ENCODE results near the gene SOX1. TPM values are rescaled to one million over a fixed set of nuclear protein-coding genes. Genes with fewer than 3 reads are reported as not detected.

The SOX1 gene
- polyA plus RNA-seq, 1 of the 3 experiments (the other 2 are of a cell fraction) = not detected

GRCh38 chr13:112103260-112103838 lies 36.4 kb downstream of the SOX1 start:
- Histone ChIP-seq H3K9ac (no peak overlapping the region), H3K4me1 (ENCODE audit: control insufficient read depth in 1 of 2, insufficient read depth in 2 of 2, low read depth in 1 of 2, low read length in 1 of 2) (no peaks in the 10 kb centered on the region; a peak in 1 of 4 replicates), H3K4me2 (no peak overlapping the region), H2AFZ (ENCODE audit: low read depth) (no peak overlapping the region), H3K79me2 (ENCODE audit: insufficient read depth) (no peaks in the 10 kb centered on the region), H4K20me1 (ENCODE audit: insufficient read depth) (no peaks in the 10 kb centered on the region), H3K36me3 (replicated peaks in 1 of 2; ENCODE audit: control insufficient read depth in 1 of 2, insufficient read depth in 2 of 2, low read length in 1 of 2) (no peaks in the 10 kb centered on the region), H3F3A (replicated peaks; ENCODE audit: insufficient read depth) (no peaks in the 10 kb centered on the region), H3K4me3 (ENCODE audit: low read depth in 2 of 2, low read length in 1 of 2) (no peak overlapping the region), H3K27ac (ENCODE audit: low read depth in 2 of 2, low read length in 1 of 2) (no peak overlapping the region), H3K27me3 (ENCODE audit: insufficient read depth) (peaks cover 73% of the 10 kb centered on the region), H3K9me2 (no peaks in the 10 kb centered on the region), H3K9me3 (no peaks in the 10 kb centered on the region)
- ChIA-PET CTCF (interaction anchor here (1.5 kb wide), 1 partner anchor 14 kb away, joined by 3 read pairs; no protein-coding TSS in a partner anchor), POLR2A (no interaction called here)
- 26% methylated on average over 13 of the region's 19 CpGs for WGBS (ENCODE audit: low lambda C conversion rate)
- TF ChIP-seq GABPA (IDR thresholded peaks at IDR 0.05; ENCODE audit: low read depth) (no peak), YY1 (IDR thresholded peaks at IDR 0.05; ENCODE audit: low read depth) (no peak), EZH2phosphoT487 (IDR thresholded peaks at IDR 0.05; ENCODE audit: borderline replicate concordance, low read depth) (no peak), MEF2A (IDR thresholded peaks at IDR 0.05; ENCODE audit: borderline replicate concordance, low read depth) (no peak), MAX (IDR thresholded peaks at IDR 0.05; ENCODE audit: low read depth) (no peak), TCF12 (IDR thresholded peaks at IDR 0.05) (no peak), PBX3 (IDR thresholded peaks at IDR 0.05) (no peak), POLR2AphosphoS5 (IDR thresholded peaks at IDR 0.05; ENCODE audit: low read depth, low read length) (no peak), RAD21 (IDR thresholded peaks at IDR 0.05; ENCODE audit: low read length) (no peak), FOXJ3 (CRISPR knock-in tag; IDR thresholded peaks at IDR 0.05) (no peak), TAF1 (IDR thresholded peaks at IDR 0.05; ENCODE audit: borderline replicate concordance, low read depth, low read length) (no peak), JUND (IDR thresholded peaks at IDR 0.05) (no peak), RFX5 (IDR thresholded peaks at IDR 0.05; ENCODE audit: low read length) (no peak), SIN3A (IDR thresholded peaks at IDR 0.05; ENCODE audit: borderline replicate concordance, low read depth, low read length) (no peak), ELF1 (IDR thresholded peaks at IDR 0.05) (no peak), USF2 (IDR thresholded peaks at IDR 0.05; ENCODE audit: borderline replicate concordance, low read depth, low read length) (no peak), CHD2 (IDR thresholded peaks at IDR 0.05; ENCODE audit: low read length, partially characterized antibody) (no peak), MXI1 (IDR thresholded peaks at IDR 0.05; ENCODE audit: low read depth, low read length) (no peak), SMC3 (IDR thresholded peaks at IDR 0.05; ENCODE audit: low read depth, low read length) (no peak)
- TF ChIP-seq, protein P1, sequence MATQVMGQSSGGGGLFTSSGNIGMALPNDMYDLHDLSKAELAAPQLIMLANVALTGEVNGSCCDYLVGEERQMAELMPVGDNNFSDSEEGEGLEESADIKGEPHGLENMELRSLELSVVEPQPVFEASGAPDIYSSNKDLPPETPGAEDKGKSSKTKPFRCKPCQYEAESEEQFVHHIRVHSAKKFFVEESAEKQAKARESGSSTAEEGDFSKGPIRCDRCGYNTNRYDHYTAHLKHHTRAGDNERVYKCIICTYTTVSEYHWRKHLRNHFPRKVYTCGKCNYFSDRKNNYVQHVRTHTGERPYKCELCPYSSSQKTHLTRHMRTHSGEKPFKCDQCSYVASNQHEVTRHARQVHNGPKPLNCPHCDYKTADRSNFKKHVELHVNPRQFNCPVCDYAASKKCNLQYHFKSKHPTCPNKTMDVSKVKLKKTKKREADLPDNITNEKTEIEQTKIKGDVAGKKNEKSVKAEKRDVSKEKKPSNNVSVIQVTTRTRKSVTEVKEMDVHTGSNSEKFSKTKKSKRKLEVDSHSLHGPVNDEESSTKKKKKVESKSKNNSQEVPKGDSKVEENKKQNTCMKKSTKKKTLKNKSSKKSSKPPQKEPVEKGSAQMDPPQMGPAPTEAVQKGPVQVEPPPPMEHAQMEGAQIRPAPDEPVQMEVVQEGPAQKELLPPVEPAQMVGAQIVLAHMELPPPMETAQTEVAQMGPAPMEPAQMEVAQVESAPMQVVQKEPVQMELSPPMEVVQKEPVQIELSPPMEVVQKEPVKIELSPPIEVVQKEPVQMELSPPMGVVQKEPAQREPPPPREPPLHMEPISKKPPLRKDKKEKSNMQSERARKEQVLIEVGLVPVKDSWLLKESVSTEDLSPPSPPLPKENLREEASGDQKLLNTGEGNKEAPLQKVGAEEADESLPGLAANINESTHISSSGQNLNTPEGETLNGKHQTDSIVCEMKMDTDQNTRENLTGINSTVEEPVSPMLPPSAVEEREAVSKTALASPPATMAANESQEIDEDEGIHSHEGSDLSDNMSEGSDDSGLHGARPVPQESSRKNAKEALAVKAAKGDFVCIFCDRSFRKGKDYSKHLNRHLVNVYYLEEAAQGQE (IDR thresholded peaks at IDR 0.05; ENCODE audit: low read depth, low read length) = no peak
- DNase-seq = no peak
